ENCODE data around the gene TNFRSF4. TPM values are rescaled to one million over a fixed set of nuclear protein-coding genes. Genes with fewer than 3 reads are reported as not detected.

The TNFRSF4 gene
- total and polyA plus RNA-seq, 9 of the 15 experiments (the other 6 are each of a cell fraction or from before 2014, with no cell fraction given), result 0.07 to 0.44 (median 0.19) TPM; not detected in 5

GRCh38 chr1:1199961-1200875, 13.7 kb downstream of the TNFRSF4 start (continued):
- TF ChIP-seq, protein P1, sequence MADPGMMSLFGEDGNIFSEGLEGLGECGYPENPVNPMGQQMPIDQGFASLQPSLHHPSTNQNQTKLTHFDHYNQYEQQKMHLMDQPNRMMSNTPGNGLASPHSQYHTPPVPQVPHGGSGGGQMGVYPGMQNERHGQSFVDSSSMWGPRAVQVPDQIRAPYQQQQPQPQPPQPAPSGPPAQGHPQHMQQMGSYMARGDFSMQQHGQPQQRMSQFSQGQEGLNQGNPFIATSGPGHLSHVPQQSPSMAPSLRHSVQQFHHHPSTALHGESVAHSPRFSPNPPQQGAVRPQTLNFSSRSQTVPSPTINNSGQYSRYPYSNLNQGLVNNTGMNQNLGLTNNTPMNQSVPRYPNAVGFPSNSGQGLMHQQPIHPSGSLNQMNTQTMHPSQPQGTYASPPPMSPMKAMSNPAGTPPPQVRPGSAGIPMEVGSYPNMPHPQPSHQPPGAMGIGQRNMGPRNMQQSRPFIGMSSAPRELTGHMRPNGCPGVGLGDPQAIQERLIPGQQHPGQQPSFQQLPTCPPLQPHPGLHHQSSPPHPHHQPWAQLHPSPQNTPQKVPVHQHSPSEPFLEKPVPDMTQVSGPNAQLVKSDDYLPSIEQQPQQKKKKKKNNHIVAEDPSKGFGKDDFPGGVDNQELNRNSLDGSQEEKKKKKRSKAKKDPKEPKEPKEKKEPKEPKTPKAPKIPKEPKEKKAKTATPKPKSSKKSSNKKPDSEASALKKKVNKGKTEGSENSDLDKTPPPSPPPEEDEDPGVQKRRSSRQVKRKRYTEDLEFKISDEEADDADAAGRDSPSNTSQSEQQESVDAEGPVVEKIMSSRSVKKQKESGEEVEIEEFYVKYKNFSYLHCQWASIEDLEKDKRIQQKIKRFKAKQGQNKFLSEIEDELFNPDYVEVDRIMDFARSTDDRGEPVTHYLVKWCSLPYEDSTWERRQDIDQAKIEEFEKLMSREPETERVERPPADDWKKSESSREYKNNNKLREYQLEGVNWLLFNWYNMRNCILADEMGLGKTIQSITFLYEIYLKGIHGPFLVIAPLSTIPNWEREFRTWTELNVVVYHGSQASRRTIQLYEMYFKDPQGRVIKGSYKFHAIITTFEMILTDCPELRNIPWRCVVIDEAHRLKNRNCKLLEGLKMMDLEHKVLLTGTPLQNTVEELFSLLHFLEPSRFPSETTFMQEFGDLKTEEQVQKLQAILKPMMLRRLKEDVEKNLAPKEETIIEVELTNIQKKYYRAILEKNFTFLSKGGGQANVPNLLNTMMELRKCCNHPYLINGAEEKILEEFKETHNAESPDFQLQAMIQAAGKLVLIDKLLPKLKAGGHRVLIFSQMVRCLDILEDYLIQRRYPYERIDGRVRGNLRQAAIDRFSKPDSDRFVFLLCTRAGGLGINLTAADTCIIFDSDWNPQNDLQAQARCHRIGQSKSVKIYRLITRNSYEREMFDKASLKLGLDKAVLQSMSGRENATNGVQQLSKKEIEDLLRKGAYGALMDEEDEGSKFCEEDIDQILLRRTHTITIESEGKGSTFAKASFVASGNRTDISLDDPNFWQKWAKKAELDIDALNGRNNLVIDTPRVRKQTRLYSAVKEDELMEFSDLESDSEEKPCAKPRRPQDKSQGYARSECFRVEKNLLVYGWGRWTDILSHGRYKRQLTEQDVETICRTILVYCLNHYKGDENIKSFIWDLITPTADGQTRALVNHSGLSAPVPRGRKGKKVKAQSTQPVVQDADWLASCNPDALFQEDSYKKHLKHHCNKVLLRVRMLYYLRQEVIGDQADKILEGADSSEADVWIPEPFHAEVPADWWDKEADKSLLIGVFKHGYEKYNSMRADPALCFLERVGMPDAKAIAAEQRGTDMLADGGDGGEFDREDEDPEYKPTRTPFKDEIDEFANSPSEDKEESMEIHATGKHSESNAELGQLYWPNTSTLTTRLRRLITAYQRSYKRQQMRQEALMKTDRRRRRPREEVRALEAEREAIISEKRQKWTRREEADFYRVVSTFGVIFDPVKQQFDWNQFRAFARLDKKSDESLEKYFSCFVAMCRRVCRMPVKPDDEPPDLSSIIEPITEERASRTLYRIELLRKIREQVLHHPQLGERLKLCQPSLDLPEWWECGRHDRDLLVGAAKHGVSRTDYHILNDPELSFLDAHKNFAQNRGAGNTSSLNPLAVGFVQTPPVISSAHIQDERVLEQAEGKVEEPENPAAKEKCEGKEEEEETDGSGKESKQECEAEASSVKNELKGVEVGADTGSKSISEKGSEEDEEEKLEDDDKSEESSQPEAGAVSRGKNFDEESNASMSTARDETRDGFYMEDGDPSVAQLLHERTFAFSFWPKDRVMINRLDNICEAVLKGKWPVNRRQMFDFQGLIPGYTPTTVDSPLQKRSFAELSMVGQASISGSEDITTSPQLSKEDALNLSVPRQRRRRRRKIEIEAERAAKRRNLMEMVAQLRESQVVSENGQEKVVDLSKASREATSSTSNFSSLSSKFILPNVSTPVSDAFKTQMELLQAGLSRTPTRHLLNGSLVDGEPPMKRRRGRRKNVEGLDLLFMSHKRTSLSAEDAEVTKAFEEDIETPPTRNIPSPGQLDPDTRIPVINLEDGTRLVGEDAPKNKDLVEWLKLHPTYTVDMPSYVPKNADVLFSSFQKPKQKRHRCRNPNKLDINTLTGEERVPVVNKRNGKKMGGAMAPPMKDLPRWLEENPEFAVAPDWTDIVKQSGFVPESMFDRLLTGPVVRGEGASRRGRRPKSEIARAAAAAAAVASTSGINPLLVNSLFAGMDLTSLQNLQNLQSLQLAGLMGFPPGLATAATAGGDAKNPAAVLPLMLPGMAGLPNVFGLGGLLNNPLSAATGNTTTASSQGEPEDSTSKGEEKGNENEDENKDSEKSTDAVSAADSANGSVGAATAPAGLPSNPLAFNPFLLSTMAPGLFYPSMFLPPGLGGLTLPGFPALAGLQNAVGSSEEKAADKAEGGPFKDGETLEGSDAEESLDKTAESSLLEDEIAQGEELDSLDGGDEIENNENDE (IDR thresholded peaks at IDR 0.05; ENCODE audit: low read depth, low read length), result no peak
- TF ChIP-seq, protein P2, sequence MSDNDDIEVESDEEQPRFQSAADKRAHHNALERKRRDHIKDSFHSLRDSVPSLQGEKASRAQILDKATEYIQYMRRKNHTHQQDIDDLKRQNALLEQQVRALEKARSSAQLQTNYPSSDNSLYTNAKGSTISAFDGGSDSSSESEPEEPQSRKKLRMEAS (CRISPR knock-in tag; IDR thresholded peaks at IDR 0.05), result peak; percentile 20; the same call in 1 of the 2 replicates
- peak; percentile 42 for TF ChIP-seq ARID4B (CRISPR knock-in tag; IDR thresholded peaks at IDR 0.05)

All from K562 (cell line).